Measurements from ENCODE around the gene PCDHGB3.
"Not testable (repeated sequence)": the region's sequence is repeated elsewhere in the genome, so short reads cannot be mapped to it uniquely, and the experiment has no call there.

PCDHGB3 gene

DNA sequence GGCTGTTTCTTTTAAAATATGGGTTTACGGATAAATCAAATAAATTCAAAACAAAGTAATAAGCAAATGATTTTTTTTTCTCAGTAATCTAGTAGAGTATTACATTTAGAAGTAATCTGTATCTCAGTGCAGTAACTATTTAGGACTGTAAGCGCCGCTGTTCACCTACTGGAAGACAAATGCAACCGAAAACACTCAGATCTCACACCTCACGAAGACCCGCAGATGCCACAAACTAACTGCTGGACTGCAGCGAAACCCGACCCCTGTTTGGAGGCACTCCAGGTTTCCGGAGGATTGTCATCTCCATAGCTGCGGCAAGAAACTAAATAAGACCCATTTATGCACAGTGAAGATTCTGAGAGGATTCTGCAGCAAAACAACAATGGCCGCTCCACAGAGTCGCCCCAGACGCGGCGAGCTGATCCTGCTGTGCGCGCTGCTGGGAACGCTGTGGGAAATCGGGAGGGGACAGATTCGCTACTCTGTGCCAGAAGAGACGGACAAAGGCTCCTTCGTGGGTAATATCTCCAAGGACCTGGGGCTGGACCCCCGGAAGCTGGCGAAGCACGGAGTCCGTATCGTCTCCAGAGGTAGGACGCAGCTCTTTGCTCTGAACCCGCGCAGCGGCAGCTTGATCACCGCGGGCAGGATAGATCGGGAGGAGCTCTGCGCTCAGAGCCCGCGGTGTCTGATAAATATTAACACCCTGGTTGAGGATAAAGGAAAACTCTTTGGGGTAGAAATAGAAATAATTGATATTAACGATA, 22.6 kb downstream of the PCDHGB3 start, which contains the start of gene PCDHGA8:
TSS of gene PCDHGA8 (plus strand) at position 205 of the 770 bp plus-strand sequence. CDS start at position 386, 181 bp downstream.
- no peak for DNase-seq (ENCODE audit: low read depth)

GRCh38 chr5:141393267-141393666, 23.2 kb downstream of the PCDHGB3 start:
- no peak for DNase-seq (ENCODE audit: low read depth)

- DNase-seq (ENCODE audit: low read depth): not testable (repeated sequence)
Measured at GRCh38 chr5:141394401-141395187, 24.6 kb downstream of the PCDHGB3 start.

DNA sequence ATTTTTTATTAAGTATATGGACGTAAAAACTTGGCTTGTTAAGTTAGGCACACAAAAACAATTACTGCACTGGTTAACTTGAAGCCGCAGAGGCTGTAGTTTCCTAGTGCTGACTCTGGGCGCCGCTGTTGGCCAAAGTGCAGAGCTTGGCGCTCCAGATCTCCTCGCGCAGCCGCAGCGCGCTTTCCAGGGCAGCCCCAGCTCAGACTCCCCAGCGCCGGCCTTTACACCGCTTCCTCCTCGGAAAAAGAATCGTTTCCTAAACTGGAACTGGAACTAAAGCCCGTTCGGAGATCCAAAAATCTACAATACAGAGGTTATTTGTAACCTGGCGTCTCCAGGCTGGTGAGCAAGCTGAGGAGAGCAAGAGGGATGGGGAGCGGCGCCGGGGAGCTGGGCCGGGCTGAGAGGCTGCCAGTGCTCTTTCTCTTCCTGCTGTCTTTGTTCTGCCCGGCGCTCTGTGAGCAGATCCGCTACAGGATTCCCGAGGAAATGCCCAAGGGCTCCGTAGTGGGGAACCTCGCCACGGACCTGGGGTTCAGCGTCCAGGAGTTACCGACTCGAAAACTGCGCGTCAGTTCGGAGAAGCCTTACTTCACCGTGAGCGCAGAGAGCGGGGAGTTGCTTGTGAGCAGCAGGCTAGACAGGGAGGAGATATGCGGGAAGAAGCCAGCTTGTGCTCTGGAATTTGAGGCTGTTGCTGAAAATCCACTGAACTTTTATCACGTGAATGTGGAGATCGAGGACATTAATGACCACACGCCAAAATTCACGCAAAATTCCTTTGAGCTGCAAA, 27.9 kb downstream of the PCDHGB3 start, which contains the start of gene PCDHGB5:
TSS of gene PCDHGB5 (plus strand) at position 192 of the 796 bp plus-strand sequence. CDS start at position 373, 181 bp downstream.
- DNase-seq (ENCODE audit: low read depth): not testable (repeated sequence)

- DNase-seq (ENCODE audit: low read depth): no peak
Measured at GRCh38 chr5:141398608-141399007, 28.6 kb downstream of the PCDHGB3 start.

- DNase-seq (ENCODE audit: low read depth): no peak
Measured at GRCh38 chr5:141399555-141400258, 29.7 kb downstream of the PCDHGB3 start.

GRCh38 chr5:141402553-141403243, 32.7 kb downstream of the PCDHGB3 start, which contains the start of gene PCDHGA9:
Gene PCDHGA9, plus strand, starts transcription at chr5:141402778. Its CDS starts 175 bp downstream, at chr5:141402953.
- no peak for DNase-seq (ENCODE audit: low read depth)

- DNase-seq (ENCODE audit: low read depth): no peak
Measured at GRCh38 chr5:141403387-141403786, 33.3 kb downstream of the PCDHGB3 start.

- not testable (repeated sequence) for DNase-seq (ENCODE audit: low read depth)
Measured at GRCh38 chr5:141407790-141408505, 37.9 kb downstream of the PCDHGB3 start, which contains the start of gene PCDHGB6. Gene PCDHGB6, plus strand, starts transcription at chr5:141408021. Its CDS starts 182 bp downstream, at chr5:141408203.

GRCh38 chr5:141409598-141410306, 39.7 kb downstream of the PCDHGB3 start:
- no peak for DNase-seq (ENCODE audit: low read depth)

GRCh38 chr5:141411575-141411974, 41.5 kb downstream of the PCDHGB3 start:
- DNase-seq (ENCODE audit: low read depth): no peak

- DNase-seq (ENCODE audit: low read depth): peak; percentile 49
Measured at GRCh38 chr5:141412854-141413539, 43.0 kb downstream of the PCDHGB3 start, which contains the start of gene PCDHGA10. Gene PCDHGA10, plus strand, starts transcription at chr5:141412987. Its CDS starts 189 bp downstream, at chr5:141413176.

GRCh38 chr5:141413540-141414069, 43.6 kb downstream of the PCDHGB3 start:
- DNase-seq (ENCODE audit: low read depth): no peak

GRCh38 chr5:141414548-141415274, 44.7 kb downstream of the PCDHGB3 start:
- DNase-seq (ENCODE audit: low read depth): not testable (repeated sequence)

DNA sequence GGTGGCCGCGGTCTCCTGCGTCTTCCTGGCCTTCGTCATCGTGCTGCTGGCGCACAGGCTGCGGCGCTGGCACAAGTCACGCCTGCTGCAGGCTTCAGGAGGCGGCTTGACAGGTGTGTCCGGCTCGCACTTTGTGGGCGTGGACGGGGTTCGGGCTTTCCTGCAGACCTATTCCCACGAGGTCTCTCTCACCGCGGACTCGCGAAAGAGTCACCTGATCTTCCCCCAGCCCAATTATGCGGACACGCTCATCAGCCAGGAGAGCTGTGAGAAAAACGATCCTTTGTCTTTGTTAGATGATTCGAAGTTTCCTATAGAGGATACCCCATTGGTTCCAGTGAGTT, 45.2 kb downstream of the PCDHGB3 start:
- not testable (repeated sequence) for DNase-seq (ENCODE audit: low read depth)

- DNase-seq (ENCODE audit: low read depth): peak; percentile 63
Measured at GRCh38 chr5:141417494-141418172, 47.6 kb downstream of the PCDHGB3 start, which contains the start of gene PCDHGB7. Gene PCDHGB7, plus strand, starts transcription at chr5:141417677. Its CDS starts 183 bp downstream, at chr5:141417860.

All from fibroblast of the conjunctiva (primary cell).